ENCODE measurements around the gene VIPR2.

VIPR2 gene

GRCh38 chr7:159024280-159024951, 120.3 kb downstream of the VIPR2 start:
- Histone ChIP-seq H3K79me2 (ENCODE audit: low read length) (no peaks in the 10 kb centered on the region), H3K36me3 (replicated peaks; ENCODE audit: insufficient read depth, low read length) (no peaks in the 10 kb centered on the region), H3K27me3 (replicated peaks; ENCODE audit: insufficient read depth, low read length) (peaks cover 6% of the 10 kb centered on the region; the same call in 1 of the 2 replicates), H3K4me2 (ENCODE audit: low read depth, low read length) (no peak overlapping the region), H3K4me1 (ENCODE audit: low read length) (no peaks in the 10 kb centered on the region), H3F3A (ENCODE audit: insufficient read depth, low read length) (no peaks in the 10 kb centered on the region), H3K4me3 (ENCODE audit: low read length) (no peak overlapping the region), H3K27ac (ENCODE audit: low read length) (no peak overlapping the region), H3K9me3 (replicated peaks; ENCODE audit: insufficient read depth, low read length) (no peaks in the 10 kb centered on the region), H2AFZ (ENCODE audit: low read length) (no peak overlapping the region), H3K9me2 (replicated peaks; ENCODE audit: insufficient read depth, low read length) (no peaks in the 10 kb centered on the region), H4K20me1 (ENCODE audit: insufficient read depth, low read length) (no peaks in the 10 kb centered on the region), H3K9ac (ENCODE audit: low read length) (no peak overlapping the region)
- no peak for DNase-seq
- TF ChIP-seq CTCF (IDR thresholded peaks at IDR 0.05; ENCODE audit: low read length), result no peak
- no peak for TF ChIP-seq EZH2phosphoT487 (IDR thresholded peaks at IDR 0.05; ENCODE audit: low read length)
- TF ChIP-seq EZH2 (optimal IDR thresholded peaks at IDR 0.05; ENCODE audit: low read depth, low read length), result no peak

GRCh38 chr7:159023746-159024145, 120.9 kb downstream of the VIPR2 start:
- no peak overlapping the region for H3K4me2 ChIP-seq (ENCODE audit: low read depth, low read length)
- H3K27me3 ChIP-seq (replicated peaks; ENCODE audit: insufficient read depth, low read length), result peaks cover 6% of the 10 kb centered on the region; the same call in 1 of the 2 replicates
- no peaks in the 10 kb centered on the region for H3K4me1 ChIP-seq (ENCODE audit: low read length)
- H3K79me2 ChIP-seq (ENCODE audit: low read length), result no peaks in the 10 kb centered on the region
- no peak for DNase-seq
- H3K9ac ChIP-seq (ENCODE audit: low read length), result no peak overlapping the region
- H3F3A ChIP-seq (ENCODE audit: insufficient read depth, low read length), result no peaks in the 10 kb centered on the region
- no peak overlapping the region for H3K27ac ChIP-seq (ENCODE audit: low read length)
- H3K9me3 ChIP-seq (replicated peaks; ENCODE audit: insufficient read depth, low read length), result no peaks in the 10 kb centered on the region
- H3K9me2 ChIP-seq (replicated peaks; ENCODE audit: insufficient read depth, low read length), result no peaks in the 10 kb centered on the region
- H2AFZ ChIP-seq (ENCODE audit: low read length), result no peak overlapping the region
- no peak overlapping the region for H3K4me3 ChIP-seq (ENCODE audit: low read length)
- H3K36me3 ChIP-seq (replicated peaks; ENCODE audit: insufficient read depth, low read length), result no peaks in the 10 kb centered on the region
- TF ChIP-seq EZH2 (optimal IDR thresholded peaks at IDR 0.05; ENCODE audit: low read depth, low read length) (no peak), EZH2phosphoT487 (IDR thresholded peaks at IDR 0.05; ENCODE audit: low read length) (no peak), CTCF (IDR thresholded peaks at IDR 0.05; ENCODE audit: low read length) (no peak)
- H4K20me1 ChIP-seq (ENCODE audit: insufficient read depth, low read length), result no peaks in the 10 kb centered on the region

GRCh38 chr7:159023206-159023605, 121.5 kb downstream of the VIPR2 start:
- DNase-seq, result no peak
- no peak overlapping the region for H3K27ac ChIP-seq (ENCODE audit: low read length)
- TF ChIP-seq EZH2phosphoT487 (IDR thresholded peaks at IDR 0.05; ENCODE audit: low read length), result no peak
- TF ChIP-seq EZH2 (optimal IDR thresholded peaks at IDR 0.05; ENCODE audit: low read depth, low read length), result no peak
- no peak for TF ChIP-seq CTCF (IDR thresholded peaks at IDR 0.05; ENCODE audit: low read length)
- no peaks in the 10 kb centered on the region for H3K4me1 ChIP-seq (ENCODE audit: low read length)
- no peaks in the 10 kb centered on the region for H3K9me3 ChIP-seq (replicated peaks; ENCODE audit: insufficient read depth, low read length)
- no peaks in the 10 kb centered on the region for H3F3A ChIP-seq (ENCODE audit: insufficient read depth, low read length)
- H3K4me2 ChIP-seq (ENCODE audit: low read depth, low read length), result no peak overlapping the region
- H3K9me2 ChIP-seq (replicated peaks; ENCODE audit: insufficient read depth, low read length), result no peaks in the 10 kb centered on the region
- no peaks in the 10 kb centered on the region for H4K20me1 ChIP-seq (ENCODE audit: insufficient read depth, low read length)
- no peaks in the 10 kb centered on the region for H3K79me2 ChIP-seq (ENCODE audit: low read length)
- H3K9ac ChIP-seq (ENCODE audit: low read length), result no peak overlapping the region
- H3K4me3 ChIP-seq (ENCODE audit: low read length), result no peak overlapping the region
- no peaks in the 10 kb centered on the region for H3K36me3 ChIP-seq (replicated peaks; ENCODE audit: insufficient read depth, low read length)
- peaks cover 5% of the 10 kb centered on the region; the same call in 1 of the 2 replicates for H3K27me3 ChIP-seq (replicated peaks; ENCODE audit: insufficient read depth, low read length)
- no peak overlapping the region for H2AFZ ChIP-seq (ENCODE audit: low read length)

Measured in MM.1S (cell line).